ENCODE data around the gene UQCC3. TPM values are rescaled to one million over a fixed set of nuclear protein-coding genes. Genes with fewer than 3 reads are reported as not detected.
A peak's percentile ranks its signal among the peaks of the same experiment; 100 is the strongest.

The UQCC3 gene
- total and polyA plus RNA-seq, 2 of the 13 experiments (the other 11 are each of a cell fraction or from before 2014, with no cell fraction given), result 7.7 to 16.0 TPM

GRCh38 chr11:62665075-62665598 is 6.3 kb upstream of the UQCC3 start, which contains the start of the genes C11orf98 and CSKMT (continued):
- TF ChIP-seq ZNF460 (CRISPR knock-in tag; IDR thresholded peaks at IDR 0.05; ENCODE audit: borderline replicate concordance), result no peak; the same call in 1 of the 2 replicates
- TF ChIP-seq RBAK (CRISPR knock-in tag; IDR thresholded peaks at IDR 0.05), result no peak
- TF ChIP-seq ZNF564 (CRISPR knock-in tag; IDR thresholded peaks at IDR 0.05), result no peak
- peak; percentile 4; the same call in 1 of the 2 replicates for TF ChIP-seq KDM5A (IDR thresholded peaks at IDR 0.05; ENCODE audit: borderline replicate concordance, low read length)
- TF ChIP-seq ETV5 (CRISPR knock-in tag; IDR thresholded peaks at IDR 0.05; ENCODE audit: borderline replicate concordance), result peak; percentile 82
- no peak; the same call in 1 of the 2 replicates for TF ChIP-seq ZSCAN21 (CRISPR knock-in tag; IDR thresholded peaks at IDR 0.05; ENCODE audit: borderline replicate concordance)
- TF ChIP-seq ZNF562 (CRISPR knock-in tag; IDR thresholded peaks at IDR 0.05; ENCODE audit: borderline replicate concordance), result no peak
- no peak for TF ChIP-seq HINFP (CRISPR knock-in tag; IDR thresholded peaks at IDR 0.05; ENCODE audit: low read depth)
- no peak for TF ChIP-seq ZMYM2 (CRISPR knock-in tag; IDR thresholded peaks at IDR 0.05)
- TF ChIP-seq, protein P1, sequence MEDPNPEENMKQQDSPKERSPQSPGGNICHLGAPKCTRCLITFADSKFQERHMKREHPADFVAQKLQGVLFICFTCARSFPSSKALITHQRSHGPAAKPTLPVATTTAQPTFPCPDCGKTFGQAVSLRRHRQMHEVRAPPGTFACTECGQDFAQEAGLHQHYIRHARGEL (CRISPR knock-in tag; IDR thresholded peaks at IDR 0.05), result 0 out of 2 replicates have a peak, but pooled peaks have one; percentile 32
- TF ChIP-seq ZNF589 (CRISPR knock-in tag; conservative IDR thresholded peaks at IDR 0.05), result no peak
- TF ChIP-seq ZNF326 (CRISPR knock-in tag; IDR thresholded peaks at IDR 0.05; ENCODE audit: borderline replicate concordance), result no peak
- TF ChIP-seq IRF2 (CRISPR knock-in tag; IDR thresholded peaks at IDR 0.05), result peak; percentile 67; the same call in 1 of the 2 replicates
- TF ChIP-seq HNF4G (IDR thresholded peaks at IDR 0.05; ENCODE audit: borderline replicate concordance, low read depth, low read length), result peak; percentile 28; the same call in 1 of the 2 replicates
- TF ChIP-seq HNF4G (CRISPR knock-in tag; IDR thresholded peaks at IDR 0.05; ENCODE audit: borderline replicate concordance, low read depth), result no peak
- no peak for TF ChIP-seq ZNF256 (CRISPR knock-in tag; conservative IDR thresholded peaks at IDR 0.05)
- TF ChIP-seq, protein P2, sequence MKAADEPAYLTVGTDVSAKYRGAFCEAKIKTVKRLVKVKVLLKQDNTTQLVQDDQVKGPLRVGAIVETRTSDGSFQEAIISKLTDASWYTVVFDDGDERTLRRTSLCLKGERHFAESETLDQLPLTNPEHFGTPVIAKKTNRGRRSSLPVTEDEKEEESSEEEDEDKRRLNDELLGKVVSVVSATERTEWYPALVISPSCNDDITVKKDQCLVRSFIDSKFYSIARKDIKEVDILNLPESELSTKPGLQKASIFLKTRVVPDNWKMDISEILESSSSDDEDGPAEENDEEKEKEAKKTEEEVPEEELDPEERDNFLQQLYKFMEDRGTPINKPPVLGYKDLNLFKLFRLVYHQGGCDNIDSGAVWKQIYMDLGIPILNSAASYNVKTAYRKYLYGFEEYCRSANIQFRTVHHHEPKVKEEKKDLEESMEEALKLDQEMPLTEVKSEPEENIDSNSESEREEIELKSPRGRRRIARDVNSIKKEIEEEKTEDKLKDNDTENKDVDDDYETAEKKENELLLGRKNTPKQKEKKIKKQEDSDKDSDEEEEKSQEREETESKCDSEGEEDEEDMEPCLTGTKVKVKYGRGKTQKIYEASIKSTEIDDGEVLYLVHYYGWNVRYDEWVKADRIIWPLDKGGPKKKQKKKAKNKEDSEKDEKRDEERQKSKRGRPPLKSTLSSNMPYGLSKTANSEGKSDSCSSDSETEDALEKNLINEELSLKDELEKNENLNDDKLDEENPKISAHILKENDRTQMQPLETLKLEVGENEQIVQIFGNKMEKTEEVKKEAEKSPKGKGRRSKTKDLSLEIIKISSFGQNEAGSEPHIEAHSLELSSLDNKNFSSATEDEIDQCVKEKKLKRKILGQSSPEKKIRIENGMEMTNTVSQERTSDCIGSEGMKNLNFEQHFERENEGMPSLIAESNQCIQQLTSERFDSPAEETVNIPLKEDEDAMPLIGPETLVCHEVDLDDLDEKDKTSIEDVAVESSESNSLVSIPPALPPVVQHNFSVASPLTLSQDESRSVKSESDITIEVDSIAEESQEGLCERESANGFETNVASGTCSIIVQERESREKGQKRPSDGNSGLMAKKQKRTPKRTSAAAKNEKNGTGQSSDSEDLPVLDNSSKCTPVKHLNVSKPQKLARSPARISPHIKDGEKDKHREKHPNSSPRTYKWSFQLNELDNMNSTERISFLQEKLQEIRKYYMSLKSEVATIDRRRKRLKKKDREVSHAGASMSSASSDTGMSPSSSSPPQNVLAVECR (CRISPR knock-in tag; IDR thresholded peaks at IDR 0.05; ENCODE audit: borderline replicate concordance), result peak; percentile 77; the same call in 1 of the 2 replicates
- TF ChIP-seq BATF2 (CRISPR knock-in tag; IDR thresholded peaks at IDR 0.05), result no peak
- TF ChIP-seq TFDP1 (CRISPR knock-in tag; IDR thresholded peaks at IDR 0.05; ENCODE audit: borderline replicate concordance), result no peak; the same call in 1 of the 2 replicates
